GM12873 (cell line): ENCODE data around the gene ATAD3B.

Experiments
- CTCF ChIP-seq: IDR thresholded peaks from 2 replicates; pipeline ENCODE4 v1.5.1; 2012; ENCODE audit warnings: low read depth, mild to moderate bottlenecking, moderate library complexity, low read length, control low read depth; ENCODE audit not compliant: insufficient read depth; ENCODE audit errors: missing control alignments

The ATAD3B gene

DNA sequence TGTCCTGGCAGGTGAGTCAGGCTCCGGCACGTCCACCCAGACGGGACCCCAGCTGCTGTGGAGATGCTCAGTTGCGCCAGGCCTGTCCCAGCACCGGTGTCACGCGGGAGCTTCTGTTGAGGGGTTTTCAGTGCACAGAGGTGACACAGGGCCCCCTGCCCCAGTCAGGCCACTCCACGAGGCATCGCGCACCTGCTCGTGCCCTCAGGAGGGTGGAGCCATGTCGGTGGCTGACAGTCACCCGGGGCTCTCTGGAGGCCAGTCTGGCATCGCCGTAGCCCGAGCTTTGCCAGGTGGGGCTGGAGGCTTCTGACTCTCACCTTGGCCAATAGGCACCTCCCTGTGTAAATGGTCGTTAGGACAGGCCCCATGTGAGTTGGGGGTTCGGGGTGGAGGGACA is 57.8 kb downstream of the ATAD3B start:
- TF ChIP-seq CTCF: no peak

DNA sequence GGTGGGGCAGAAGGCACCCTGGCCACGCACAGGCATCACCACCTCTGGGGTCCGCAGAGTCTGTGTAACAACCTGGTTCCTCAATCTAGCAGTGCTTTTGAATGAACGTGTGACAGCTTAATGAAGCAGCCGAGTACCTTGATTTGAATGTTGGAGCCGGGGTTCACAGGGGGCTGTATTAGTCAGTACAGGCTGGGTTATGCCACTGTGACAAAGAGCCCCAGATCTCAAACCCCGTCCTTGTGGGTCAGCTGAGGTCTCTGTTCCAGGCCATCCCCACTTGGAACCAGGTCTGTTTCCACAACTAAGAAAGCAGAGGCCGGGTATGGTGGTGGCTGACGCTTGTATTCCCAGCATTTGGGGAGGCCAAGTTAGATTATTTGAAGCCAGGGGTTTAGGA is 58.4 kb downstream of the ATAD3B start:
- TF ChIP-seq CTCF: no peak

GRCh38 chr1:1531947-1532346 is 60.4 kb downstream of the ATAD3B start:
- no peak for TF ChIP-seq CTCF

- TF ChIP-seq CTCF: no peak
These were observed 63.0 kb downstream of the ATAD3B start for GRCh38 chr1:1534401-1535154.

- no peak for TF ChIP-seq CTCF
These were observed 63.8 kb downstream of the ATAD3B start for GRCh38 chr1:1535201-1536018.

DNA sequence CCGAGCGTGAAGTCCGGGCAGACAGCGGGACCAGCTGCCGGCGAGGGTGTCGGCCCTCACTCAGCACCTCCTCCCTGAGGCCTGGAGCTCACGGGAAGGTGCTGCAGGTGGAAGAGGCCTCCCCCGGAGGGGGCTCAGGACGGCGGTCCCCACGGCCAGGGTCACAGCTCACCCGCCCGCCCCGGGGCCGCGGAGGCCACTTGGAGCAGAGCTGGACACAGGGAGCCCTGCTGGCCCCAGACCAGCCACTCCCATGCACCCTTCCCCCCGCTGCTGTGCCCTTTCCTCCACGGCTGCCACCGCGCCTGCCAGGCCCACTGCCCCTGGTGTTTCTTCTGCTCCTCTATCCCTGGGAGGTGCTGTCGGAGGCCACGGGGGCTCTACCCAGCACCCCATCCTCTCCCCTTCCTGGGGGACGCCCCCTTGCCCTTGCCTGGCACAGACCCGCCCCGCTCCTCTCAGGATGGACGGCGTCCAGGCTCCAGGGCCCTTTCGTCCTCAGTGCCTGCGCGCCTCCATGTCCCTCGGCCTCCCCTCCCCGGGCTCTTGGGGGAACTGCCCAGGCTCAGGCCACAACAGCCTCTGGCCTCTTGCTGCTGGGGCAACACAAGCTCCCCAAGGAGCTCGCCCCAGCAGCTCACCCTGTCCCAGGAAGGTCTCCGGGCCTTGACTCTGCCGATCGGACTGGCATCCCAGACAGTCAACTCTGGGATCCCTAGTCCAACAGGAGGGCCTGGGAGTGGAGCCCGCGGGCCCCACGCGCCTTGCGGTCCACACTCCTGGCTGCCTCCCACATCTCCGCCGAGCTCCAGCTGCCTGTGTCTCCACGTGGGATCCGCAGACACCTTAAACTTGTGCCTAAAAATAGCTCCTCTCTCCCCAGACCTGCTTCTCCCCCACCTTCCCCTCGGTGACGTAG is 64.7 kb downstream of the ATAD3B start:
- TF ChIP-seq CTCF: no peak

DNA sequence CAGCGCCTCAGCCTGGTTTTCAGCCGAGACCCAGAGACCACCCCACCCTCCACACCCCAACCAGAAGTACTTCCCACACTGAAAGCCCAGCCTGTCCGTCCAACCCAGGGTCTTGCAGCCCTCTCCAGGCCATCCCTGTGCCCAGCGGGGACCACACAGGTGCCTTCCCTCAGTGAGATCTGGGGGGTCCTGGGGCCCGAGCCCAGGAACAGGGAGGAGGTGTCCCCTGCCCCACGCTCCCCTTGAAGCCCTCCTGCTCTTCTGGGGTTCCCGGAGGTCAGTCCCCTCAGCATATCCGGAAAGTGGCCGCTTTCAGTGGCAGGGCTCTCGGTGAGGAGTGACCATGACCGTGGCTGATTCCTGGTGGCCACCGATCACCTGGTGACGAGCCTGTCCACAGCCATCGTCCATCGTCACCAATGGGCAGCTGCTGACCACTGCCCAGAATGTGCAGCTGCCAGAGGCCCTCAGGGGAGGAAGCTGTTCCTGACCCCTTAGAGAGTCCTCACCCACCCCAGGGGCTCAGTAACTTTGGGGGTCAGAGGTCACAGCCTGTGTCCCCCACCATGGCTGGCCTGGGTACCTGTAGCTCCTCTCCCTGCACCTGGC is 65.5 kb downstream of the ATAD3B start:
- no peak for TF ChIP-seq CTCF
